IMR-90 (cell line): ENCODE data around the gene TULP3. TPM values are rescaled to one million over a fixed set of nuclear protein-coding genes. Genes with fewer than 3 reads are reported as not detected.

Experiments used
- ATAC-seq: fragments of 200-7000 bp; cut with Tn5 transposase; 2 replicates; pipeline ENCODE4 v1.9.1; 2020; ENCODE audit warnings: low read depth, mild to moderate bottlenecking, moderate library complexity
- BruUV-seq: library from RNA; stranded (reverse); fragments of 400-500 nt; replicated peaks from 2 replicates; lab custom pipeline; 2021; lab: Mats Ljungman, UMichigan
- CTCF ChIA-PET: fragments of 300-600 bp; formaldehyde crosslinking; extraction: SDS; loops from one replicate; lab custom pipeline; 2021; ENCODE audit warnings: antibody characterized with exemption; lab: Yijun Ruan, JAX
- POLR2A ChIA-PET: fragments of 300-600 bp; sonication (Branson Sonifier 250); formaldehyde crosslinking; loops from one replicate; lab custom pipeline; 2022; ENCODE audit warnings: antibody characterized with exemption; ENCODE audit not compliant: unreplicated experiment; lab: Charles Lee
- DNase-seq: peaks from one replicate; pipeline ENCODE4 v3.0.0; 2013
- H2AFZ ChIP-seq: replicated peaks from 2 replicates; pipeline ENCODE3; 2013; ENCODE audit warnings: low read length, mild to moderate bottlenecking; ENCODE audit not compliant: poor library complexity
- H2AK5ac ChIP-seq: 2 replicates; pipeline ENCODE4 v1.6.1; 2013; ENCODE audit warnings: low read depth, low read length, inconsistent platforms
- H2AK9ac ChIP-seq: replicated peaks from 2 replicates; pipeline ENCODE3; 2013; ENCODE audit warnings: mild to moderate bottlenecking, low read depth, low read length, moderate library complexity; ENCODE audit not compliant: poor library complexity
- H2BK120ac ChIP-seq: 2 replicates; pipeline ENCODE4 v1.6.1; 2013; ENCODE audit warnings: low read depth, low read length, inconsistent platforms
- H2BK15ac ChIP-seq: 3 replicates; pipeline ENCODE4 v1.6.1; 2013; ENCODE audit warnings: low read depth, low read length, inconsistent platforms
- H2BK20ac ChIP-seq: 2 replicates; pipeline ENCODE4 v1.6.1; 2013; ENCODE audit warnings: low read depth, mild to moderate bottlenecking, inconsistent platforms, low read length, moderate library complexity
- H2BK5ac ChIP-seq: 2 replicates; pipeline ENCODE4 v1.6.1; 2013; ENCODE audit warnings: mild to moderate bottlenecking, low read depth, low read length, inconsistent platforms; ENCODE audit not compliant: poor library complexity, severe bottlenecking
- H3K14ac ChIP-seq: replicated peaks from 2 replicates; pipeline ENCODE4 v1.6.1; 2013; ENCODE audit warnings: low read depth, low read length, inconsistent platforms
- H3K18ac ChIP-seq: 2 replicates; pipeline ENCODE4 v1.6.1; 2013; ENCODE audit warnings: low read depth, low read length, control low read depth
- H3K23ac ChIP-seq: 2 replicates; pipeline ENCODE4 v1.6.1; 2013; ENCODE audit warnings: low read depth, low read length, inconsistent platforms
- H3K27ac ChIP-seq: 2 replicates; pipeline ENCODE4 v1.5.1; 2013; ENCODE audit warnings: mild to moderate bottlenecking, control low read depth, low read length; ENCODE audit not compliant: insufficient read depth
- H3K27me3 ChIP-seq: 2 replicates; pipeline ENCODE4 v1.6.1; 2013; ENCODE audit warnings: low read length; ENCODE audit not compliant: control insufficient read depth, insufficient read depth
- H3K36me3 ChIP-seq: 2 replicates; pipeline ENCODE4 v1.6.1; 2013; ENCODE audit warnings: low read length, mixed read lengths; ENCODE audit not compliant: control insufficient read depth, insufficient read depth
- H3K4ac ChIP-seq: 2 replicates; pipeline ENCODE4 v1.6.1; 2013; ENCODE audit warnings: low read depth, low read length, inconsistent platforms
- H3K4me1 ChIP-seq: 2 replicates; pipeline ENCODE4 v1.6.1; 2013; ENCODE audit warnings: low read length, mixed read lengths; ENCODE audit not compliant: control insufficient read depth, insufficient read depth
- H3K4me2 ChIP-seq: 2 replicates; pipeline ENCODE4 v1.6.1; 2013; ENCODE audit warnings: low read depth, mild to moderate bottlenecking, control low read depth, low read length, moderate library complexity
- H3K4me3 ChIP-seq: 2 replicates; pipeline ENCODE4 v1.5.1; 2013; ENCODE audit warnings: low read depth, mild to moderate bottlenecking, control low read depth, low read length, moderate library complexity; ENCODE audit not compliant: insufficient read depth
- H3K56ac ChIP-seq: 2 replicates; pipeline ENCODE4 v1.6.1; 2013; ENCODE audit warnings: low read length, inconsistent platforms; ENCODE audit not compliant: insufficient read depth; ENCODE audit errors: extremely low read depth
- H3K79me1 ChIP-seq, 2 experiments: 2 replicates each; pipeline ENCODE4 v1.6.1; 2013; ENCODE audit warnings: low read length in 2 of 2, inconsistent platforms in 1 of 2, low read depth in 1 of 2
- H3K9ac ChIP-seq: 2 replicates; pipeline ENCODE4 v1.6.1; 2013; ENCODE audit warnings: low read depth, low read length, control low read depth
- H3K9me1 ChIP-seq: 2 replicates; pipeline ENCODE4 v1.6.1; 2013; ENCODE audit warnings: low read length, inconsistent platforms; ENCODE audit not compliant: insufficient read depth
- H3K9me3 ChIP-seq: 2 replicates; pipeline ENCODE4 v1.6.1; 2013; ENCODE audit warnings: low read length; ENCODE audit not compliant: control insufficient read depth, insufficient read depth
- H4K20me1 ChIP-seq: 2 replicates; pipeline ENCODE4 v1.6.1; 2013; ENCODE audit warnings: low read length, inconsistent platforms; ENCODE audit not compliant: insufficient read depth
- H4K5ac ChIP-seq: 2 replicates; pipeline ENCODE4 v1.6.1; 2013; ENCODE audit warnings: mild to moderate bottlenecking, low read depth, low read length, control low read depth
- H4K8ac ChIP-seq, 2 experiments: 2 replicates each; pipeline ENCODE4 v1.6.1; 2013; ENCODE audit warnings: low read depth in 2 of 2, low read length in 2 of 2, control low read depth in 1 of 2, inconsistent platforms in 1 of 2
- H4K91ac ChIP-seq: 2 replicates; pipeline ENCODE4 v1.6.1; 2013; ENCODE audit warnings: low read depth, low read length, inconsistent platforms; ENCODE audit not compliant: insufficient read depth
- BHLHE40 ChIP-seq: fragments of 150-350 bp; IDR thresholded peaks from 2 replicates; pipeline ENCODE4 v1.6.1; 2016; ENCODE audit warnings: mild to moderate bottlenecking, low read depth, low read length
- CHD1 ChIP-seq: IDR thresholded peaks from 2 replicates; pipeline ENCODE4 v1.6.1; 2012; ENCODE audit warnings: low read depth, low read length, improper control_type of control experiment
- FOS ChIP-seq: fragments of 150-350 bp; IDR thresholded peaks from 2 replicates; pipeline ENCODE4 v1.6.1; 2016; ENCODE audit warnings: low read depth, low read length
- MAFK ChIP-seq: IDR thresholded peaks from 2 replicates; pipeline ENCODE4 v1.6.1; 2012; ENCODE audit warnings: low read depth, low read length, improper control_type of control experiment
- POLR2A ChIP-seq: IDR thresholded peaks from 2 replicates; pipeline ENCODE4 v1.6.1; 2012; ENCODE audit warnings: mild to moderate bottlenecking, low read depth, low read length
- RAD21 ChIP-seq: IDR thresholded peaks from 2 replicates; pipeline ENCODE4 v1.6.1; 2012; ENCODE audit warnings: low read length, improper control_type of control experiment
- WGBS, 2 experiments: methylation state at CpG; one replicate each; pipeline versions ENCODE4 v1.1.5 to v1.1.7; 2013; ENCODE audit warnings: missing lambda C conversion rate in 2 of 2; ENCODE audit not compliant: insufficient read length in 1 of 2; ENCODE audit errors: extremely low coverage in 2 of 2; 5-methylcytosine and 5-hydroxymethylcytosine counted together
- dilution Hi-C: fragments of 300-500 bp; cut with HindIII; formaldehyde crosslinking; loops from one replicate; pipeline ENCODE4 v1.14.3; 2018; ENCODE audit warnings: low sequenced_read_pairs; ENCODE audit not compliant: unreplicated experiment
- in situ Hi-C: fragments of 300-500 bp; cut with MboI; formaldehyde crosslinking; loops from 3 replicates; pipeline ENCODE4 v1.14.3; 2019; ENCODE audit warnings: low sequenced_read_pairs, inconsistent platforms, mixed read lengths
- intact Hi-C: fragments of 100-400 bp; cut with micrococcal nuclease; formaldehyde crosslinking; loops from 2 replicates; pipeline ENCODE4 v1.10.0; 2022
- polyA plus RNA-seq, 3 experiments: library from polyadenylated mRNA; depleted of rRNA; stranded (reverse); fragments of >200 nt; gene quantifications; 2 replicates each; pipeline ENCODE4 v1.2.3, GENCODE V29; 2012; ENCODE audit warnings: low replicate concordance in 1 of 3
- total RNA-seq: library from RNA; depleted of rRNA; stranded (reverse); fragments of >200 nt; gene quantifications from 2 replicates; pipeline ENCODE4 v1.2.3, GENCODE V29; 2012
- TF ChIP-seq, protein P1 (sequence below): fragments of 150-350 bp; IDR thresholded peaks from 2 replicates; pipeline ENCODE4 v1.6.1; 2017; ENCODE audit warnings: mild to moderate bottlenecking, antibody characterized with exemption, low read length, low read depth

Gene TULP3
- total and polyA plus RNA-seq, 2 of the 4 experiments (the other 2 are of a cell fraction) = 35.2 to 35.5 TPM

DNA sequence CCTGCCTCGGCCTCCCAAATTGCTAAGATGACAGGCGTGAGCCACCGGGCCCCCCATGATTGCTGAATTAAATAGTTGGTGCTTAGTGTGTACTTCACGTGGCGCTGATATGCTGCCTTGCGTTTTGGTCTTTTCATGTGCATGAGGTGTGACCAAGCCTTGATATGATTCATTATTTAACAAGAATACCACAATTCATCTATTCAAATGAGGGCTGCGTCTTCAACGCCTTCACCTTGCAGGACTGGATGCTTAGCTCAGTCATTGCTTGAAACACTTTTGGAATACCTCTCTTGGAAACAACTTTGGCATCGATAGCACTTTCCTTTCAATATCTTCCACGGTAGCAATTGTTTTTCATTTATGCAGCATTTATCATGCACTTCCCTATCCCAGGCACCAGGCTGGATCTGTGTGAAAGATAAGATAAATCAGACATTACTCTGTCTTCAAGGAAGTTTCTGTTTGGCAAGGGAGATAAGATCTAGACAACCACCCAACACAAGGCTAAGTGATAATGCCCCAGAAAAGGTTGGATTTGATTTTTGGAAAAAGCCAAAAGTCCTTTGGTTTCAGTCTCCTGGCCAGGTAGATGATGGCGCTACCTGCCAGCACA, 67.2 kb downstream of the TULP3 start:
- Histone ChIP-seq H3K9me1 (peaks cover 22% of the 10 kb centered on the region), H3K18ac (0 out of 2 replicates have a peak overlapping the region, but pooled peaks have one; percentile 50), H2AK5ac (peak overlapping the region; percentile 59), H3K9ac (peak overlapping the region; percentile 91), H2BK120ac (peak overlapping the region; percentile 48), H2BK20ac (no peak overlapping the region), H4K91ac (peak overlapping the region; percentile 34), H2AK9ac (peak overlapping the region; percentile 75), H2AFZ (peak overlapping the region; percentile 92), H3K4me2 (peak overlapping the region; percentile 82), H3K14ac (peak overlapping the region; percentile 95), H3K23ac (peak overlapping the region; percentile 85), H3K56ac (peak overlapping the region; percentile 51), H3K36me3 (no peaks in the 10 kb centered on the region), H3K79me1 (peaks cover 6 to 44% of the 10 kb centered on the region in 2 experiments; a peak in 3 of 4 replicates), H2BK5ac (peak overlapping the region; percentile 67), H3K4me1 (peaks cover 15% of the 10 kb centered on the region), H3K27ac (peak overlapping the region; percentile 79), H4K5ac (peak overlapping the region; percentile 55; the same call in 1 of the 2 replicates), H3K4ac (peak overlapping the region; percentile 74), H4K20me1 (peaks cover 20% of the 10 kb centered on the region), H2BK15ac (peak overlapping the region; percentile 71; the same call in 2 of the 3 replicates), H3K9me3 (no peaks in the 10 kb centered on the region), H4K8ac (peak overlapping the region; percentile 74 to 91), H3K4me3 (peak overlapping the region; percentile 73), H3K27me3 (no peaks in the 10 kb centered on the region)
- WGBS, 2 experiments = 48% methylated on average over 3 of the region's 11 CpGs; no CpG with 5 or more reads in 1 of the 2 experiments
- intact Hi-C loops = loop anchor here (2.0 kb wide), 1 partner anchor 77 kb away; no protein-coding TSS in a partner anchor
- ATAC-seq = no peak
- TF ChIP-seq FOS (no peak), CHD1 (no peak), RAD21 (no peak), POLR2A (no peak), BHLHE40 (no peak), MAFK (no peak)
- TF ChIP-seq, protein P1, sequence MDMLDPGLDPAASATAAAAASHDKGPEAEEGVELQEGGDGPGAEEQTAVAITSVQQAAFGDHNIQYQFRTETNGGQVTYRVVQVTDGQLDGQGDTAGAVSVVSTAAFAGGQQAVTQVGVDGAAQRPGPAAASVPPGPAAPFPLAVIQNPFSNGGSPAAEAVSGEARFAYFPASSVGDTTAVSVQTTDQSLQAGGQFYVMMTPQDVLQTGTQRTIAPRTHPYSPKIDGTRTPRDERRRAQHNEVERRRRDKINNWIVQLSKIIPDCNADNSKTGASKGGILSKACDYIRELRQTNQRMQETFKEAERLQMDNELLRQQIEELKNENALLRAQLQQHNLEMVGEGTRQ = no peak
- no TSS peak for BruUV-seq
- dilution Hi-C loops = no loop called here
- in situ Hi-C loops = no loop called here
- ChIA-PET POLR2A (no interaction called here), CTCF (no interaction called here)
- DNase-seq = no peak
